ENCODE measurements around the gene RBPJ. TPM values are rescaled to one million over a fixed set of nuclear protein-coding genes. Genes with fewer than 3 reads are reported as not detected.

RBPJ gene
- total RNA-seq, 2 donors from 2014 or later = 31.4 to 41.0 TPM

DNA sequence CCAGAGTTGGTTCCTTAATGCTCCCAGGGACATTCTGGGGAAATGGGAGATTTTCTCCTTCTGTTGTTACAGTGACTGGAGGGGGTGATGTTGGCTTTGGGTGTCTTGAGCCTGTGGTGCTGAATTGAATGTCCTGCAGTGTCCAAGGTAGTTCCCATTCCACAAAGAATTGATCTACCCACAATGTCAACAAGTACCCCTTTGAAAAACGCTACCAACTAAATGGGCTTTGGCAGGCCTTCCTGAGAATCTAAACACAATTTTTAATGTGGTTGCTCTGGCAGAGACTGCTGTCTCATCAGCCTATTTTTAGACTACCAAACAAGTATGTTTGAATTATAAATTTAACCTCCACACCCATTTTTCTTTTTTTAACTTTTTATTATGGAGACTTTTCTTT, 100.1 kb downstream of the RBPJ start:
- Histone ChIP-seq H3K9me3 (no peaks in the 10 kb centered on the region), H3K4me1 (peaks cover 0 to 12% of the 10 kb centered on the region in 2 donors), H3K4me3 (no peak overlapping the region), H3K36me3 (peaks cover 35% of the 10 kb centered on the region), H3K27ac (peak overlapping the region in 1 of 2 donors; percentile 50), H3K27me3 (no peaks in the 10 kb centered on the region)
- DNase-seq (ENCODE audit: low spot score) = no peak
- no peak for TF ChIP-seq CTCF (IDR thresholded peaks at IDR 0.05)

DNA sequence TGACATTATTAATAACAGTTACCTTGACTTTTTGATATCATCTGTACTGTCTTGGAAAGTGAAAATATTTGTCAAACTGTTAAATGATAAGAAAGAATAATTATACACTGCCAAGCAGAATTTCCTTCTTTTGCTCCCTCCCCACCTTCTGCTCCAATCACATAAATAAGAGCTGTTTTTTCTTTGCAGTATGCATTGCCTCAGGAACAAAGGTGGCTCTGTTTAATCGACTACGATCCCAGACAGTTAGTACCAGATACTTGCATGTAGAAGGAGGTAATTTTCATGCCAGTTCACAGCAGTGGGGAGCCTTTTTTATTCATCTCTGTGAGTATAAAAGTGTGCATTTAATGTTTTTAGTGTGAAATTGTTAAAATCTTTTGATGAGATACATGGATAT, 103.3 kb downstream of the RBPJ start:
- Histone ChIP-seq H3K36me3 (peaks cover 32% of the 10 kb centered on the region), H3K4me1 (peaks cover 0 to 12% of the 10 kb centered on the region in 2 donors), H3K27me3 (no peaks in the 10 kb centered on the region), H3K9me3 (no peaks in the 10 kb centered on the region), H3K27ac (no peak overlapping the region), H3K4me3 (no peak overlapping the region)
- DNase-seq (ENCODE audit: low spot score) = no peak
- TF ChIP-seq CTCF (IDR thresholded peaks at IDR 0.05) = no peak

- peaks cover 0 to 12% of the 10 kb centered on the region in 2 donors for H3K4me1 ChIP-seq
- no peaks in the 10 kb centered on the region for H3K9me3 ChIP-seq
- H3K27me3 ChIP-seq = no peaks in the 10 kb centered on the region
- no peak for TF ChIP-seq CTCF (IDR thresholded peaks at IDR 0.05)
- no peak overlapping the region for H3K27ac ChIP-seq
- no peak for DNase-seq (ENCODE audit: low spot score)
- H3K4me3 ChIP-seq = no peak overlapping the region
- H3K36me3 ChIP-seq = peaks cover 32% of the 10 kb centered on the region
Observed at GRCh38 chr4:26424838-26425237, 104.0 kb downstream of the RBPJ start.

DNA sequence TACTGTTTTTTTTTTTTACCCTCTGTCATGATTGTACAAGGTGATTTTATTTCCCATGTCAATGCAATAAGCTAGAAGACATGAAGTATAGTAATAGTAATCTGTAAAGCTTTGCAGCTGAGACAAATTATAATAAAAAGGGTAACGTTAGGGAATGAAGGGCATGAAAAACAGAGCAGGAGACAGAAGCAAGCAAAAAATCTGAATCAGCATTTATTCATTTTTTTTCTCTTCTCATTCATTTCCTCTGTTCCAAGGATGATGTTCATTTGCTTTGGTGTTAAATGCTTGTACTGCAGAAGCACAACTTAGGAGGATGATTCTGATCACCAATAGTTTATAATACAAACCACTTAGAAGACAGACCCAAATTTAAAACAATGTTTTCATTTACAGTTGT, 105.1 kb downstream of the RBPJ start:
- Histone ChIP-seq H3K9me3 (no peaks in the 10 kb centered on the region), H3K4me3 (no peak overlapping the region), H3K27me3 (no peaks in the 10 kb centered on the region), H3K27ac (no peak overlapping the region), H3K4me1 (peaks cover 0 to 5% of the 10 kb centered on the region in 2 donors), H3K36me3 (peaks cover 36% of the 10 kb centered on the region)
- no peak for TF ChIP-seq CTCF (IDR thresholded peaks at IDR 0.05)
- no peak for DNase-seq (ENCODE audit: low spot score)

- H3K4me1 ChIP-seq = no peaks in the 10 kb centered on the region
- TF ChIP-seq CTCF (IDR thresholded peaks at IDR 0.05) = no peak
- no peaks in the 10 kb centered on the region for H3K9me3 ChIP-seq
- H3K36me3 ChIP-seq = peaks cover 38% of the 10 kb centered on the region
- no peaks in the 10 kb centered on the region for H3K27me3 ChIP-seq
- no peak overlapping the region for H3K27ac ChIP-seq
- no peak for DNase-seq (ENCODE audit: low spot score)
- no peak overlapping the region for H3K4me3 ChIP-seq
Observed at GRCh38 chr4:26426892-26427291, 106.1 kb downstream of the RBPJ start.

DNA sequence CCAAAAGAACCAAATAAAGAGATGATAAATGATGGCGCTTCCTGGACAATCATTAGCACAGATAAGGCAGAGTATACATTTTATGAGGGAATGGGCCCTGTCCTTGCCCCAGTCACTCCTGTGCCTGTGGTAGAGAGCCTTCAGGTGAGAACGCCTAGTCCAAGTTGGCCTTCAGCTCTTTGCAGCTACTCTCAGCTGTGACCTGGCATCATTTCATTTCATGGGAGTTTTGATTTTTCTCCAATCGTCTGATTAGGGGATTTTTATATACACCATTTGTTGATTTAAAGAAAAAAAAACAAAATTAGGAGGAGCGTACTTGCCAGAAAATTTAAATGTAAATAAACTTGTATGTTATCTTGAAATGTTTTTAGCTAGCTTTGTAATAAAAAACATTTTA, 109.1 kb downstream of the RBPJ start:
- H3K27me3 ChIP-seq = no peaks in the 10 kb centered on the region
- H3K4me1 ChIP-seq = no peaks in the 10 kb centered on the region
- no peak for DNase-seq (ENCODE audit: low spot score)
- TF ChIP-seq CTCF (IDR thresholded peaks at IDR 0.05) = no peak
- no peak overlapping the region for H3K4me3 ChIP-seq
- H3K36me3 ChIP-seq = peaks cover 27% of the 10 kb centered on the region
- no peak overlapping the region for H3K27ac ChIP-seq
- H3K9me3 ChIP-seq = no peaks in the 10 kb centered on the region

Measured in right atrium auricular region (tissue), 2 donors.